Smooth muscle cell (in vitro differentiated cells): Measurements from ENCODE around the gene CETN2. TPM values are rescaled to one million over a fixed set of nuclear protein-coding genes. Genes with fewer than 3 reads are reported as not detected.

ENCODE experiments used
- DNase-seq: peaks from one replicate; lab custom pipeline; 2025; ENCODE audit not compliant: unreplicated experiment; lab: John Stamatoyannopoulos, UW
- H2AFZ ChIP-seq: fragments of 200-600 bp; sonication (generic); 2 replicates; pipeline ENCODE4 v1.6.0; 2016; ENCODE audit warnings: antibody characterized with exemption, low read depth, mild to moderate bottlenecking
- H3F3A ChIP-seq: fragments of 200-600 bp; sonication (generic); 2 replicates; pipeline ENCODE4 v1.6.0; 2017; ENCODE audit warnings: antibody characterized with exemption, low read depth
- H3K27ac ChIP-seq: fragments of 200-600 bp; sonication (generic); 2 replicates; pipeline ENCODE4 v1.5.1; 2016; ENCODE audit warnings: low read depth, mild to moderate bottlenecking
- H3K27me3 ChIP-seq: fragments of 200-600 bp; sonication (generic); 2 replicates; pipeline ENCODE4 v1.6.1; 2016; ENCODE audit warnings: low read depth, mild to moderate bottlenecking
- H3K36me3 ChIP-seq: fragments of 200-600 bp; sonication (generic); 2 replicates; pipeline ENCODE4 v1.5.1; 2016; ENCODE audit warnings: low read depth
- H3K4me1 ChIP-seq: fragments of 200-600 bp; sonication (generic); 2 replicates; pipeline ENCODE4 v1.5.1; 2016; ENCODE audit warnings: low read depth
- H3K4me2 ChIP-seq: fragments of 200-600 bp; sonication (generic); 2 replicates; pipeline ENCODE4 v1.6.0; 2016; ENCODE audit warnings: mild to moderate bottlenecking
- H3K4me3 ChIP-seq: fragments of 200-600 bp; sonication (generic); 2 replicates; pipeline ENCODE4 v1.5.1; 2016; ENCODE audit warnings: mild to moderate bottlenecking
- H3K79me2 ChIP-seq: fragments of 200-600 bp; sonication (generic); 2 replicates; pipeline ENCODE4 v1.6.0; 2016; ENCODE audit warnings: low read depth, mild to moderate bottlenecking
- H3K9ac ChIP-seq: fragments of 200-600 bp; sonication (generic); 2 replicates; pipeline ENCODE4 v1.6.0; 2016; ENCODE audit warnings: low read depth
- H3K9me3 ChIP-seq: fragments of 200-600 bp; sonication (generic); replicated peaks from 2 replicates; pipeline ENCODE4 v1.5.1; 2016; ENCODE audit warnings: low read depth
- H4K20me1 ChIP-seq: fragments of 200-600 bp; sonication (generic); 2 replicates; pipeline ENCODE4 v1.6.0; 2016; ENCODE audit warnings: low read depth
- CTCF ChIP-seq: fragments of 200-600 bp; sonication (generic); IDR thresholded peaks from 2 replicates; pipeline ENCODE4 v1.5.1; 2017; ENCODE audit warnings: borderline replicate concordance, mild to moderate bottlenecking, antibody characterized with exemption; ENCODE audit not compliant: insufficient read depth, poor library complexity, severe bottlenecking
- WGBS: methylation state at CpG from one replicate; pipeline ENCODE4 v1.1.7; 2016; ENCODE audit warnings: low lambda C conversion rate; 5-methylcytosine and 5-hydroxymethylcytosine counted together
- polyA plus RNA-seq: library from polyadenylated mRNA; unstranded; fragments of >200 nt; fragmentation: Nextera tagmentation; extraction: Ambion mirVana; gene quantifications from 2 replicates; pipeline ENCODE4 v1.2.1, GENCODE V29; 2016
- total RNA-seq: library from RNA; depleted of rRNA; stranded (reverse); fragments of >200 nt; gene quantifications from 2 replicates; pipeline ENCODE4 v1.2.3, GENCODE V29; 2014

CETN2 gene
- total and polyA plus RNA-seq, 2 experiments from 2014 or later: 58.3 to 60.7 TPM

- peaks cover 20% of the 10 kb centered on the region for H3K79me2 ChIP-seq
- 94% methylated on average over 4 of the region's 4 CpGs for WGBS
- H3K4me2 ChIP-seq: no peak overlapping the region
Measured at GRCh38 chrX:152833378-152833777, 2.8 kb upstream of the CETN2 start.

GRCh38 chrX:152832520-152832919, 2.0 kb upstream of the CETN2 start:
- Histone ChIP-seq H3K79me2 (peaks cover 20% of the 10 kb centered on the region), H3K9ac (no peak overlapping the region)
- WGBS: 85% methylated on average over 5 of the region's 5 CpGs

More at GRCh38 chrX:152833378-152833777, 2.8 kb upstream of the CETN2 start:
- no peak for DNase-seq
- no peaks in the 10 kb centered on the region for H3F3A ChIP-seq
- H3K9me3 ChIP-seq: no peaks in the 10 kb centered on the region
- no peak overlapping the region for H3K9ac ChIP-seq
- H3K4me1 ChIP-seq: no peaks in the 10 kb centered on the region
- no peak overlapping the region for H2AFZ ChIP-seq
- no peak overlapping the region for H3K4me3 ChIP-seq
- no peaks in the 10 kb centered on the region for H3K27me3 ChIP-seq
- no peaks in the 10 kb centered on the region for H3K36me3 ChIP-seq
- no peaks in the 10 kb centered on the region for H4K20me1 ChIP-seq
- no peak overlapping the region for H3K27ac ChIP-seq
- no peak for TF ChIP-seq CTCF

GRCh38 chrX:152831391-152831790, 834 bp upstream of the CETN2 start:
- WGBS: 47% methylated on average over 10 of the region's 10 CpGs
- Histone ChIP-seq H3K4me3 (peak overlapping the region; percentile 69), H4K20me1 (no peaks in the 10 kb centered on the region), H3K36me3 (no peaks in the 10 kb centered on the region), H3K4me2 (peak overlapping the region; percentile 85), H2AFZ (no peak overlapping the region), H3K9me3 (no peaks in the 10 kb centered on the region), H3K79me2 (peaks cover 20% of the 10 kb centered on the region), H3K27me3 (no peaks in the 10 kb centered on the region), H3F3A (no peaks in the 10 kb centered on the region), H3K9ac (peak overlapping the region; percentile 92), H3K4me1 (no peaks in the 10 kb centered on the region), H3K27ac (peak overlapping the region; percentile 72)
- no peak for DNase-seq
- no peak for TF ChIP-seq CTCF

More at GRCh38 chrX:152832520-152832919, 2.0 kb upstream of the CETN2 start:
- Histone ChIP-seq H3K36me3 (no peaks in the 10 kb centered on the region), H3K4me1 (no peaks in the 10 kb centered on the region), H3K27ac (no peak overlapping the region), H3F3A (no peaks in the 10 kb centered on the region), H3K4me2 (no peak overlapping the region), H4K20me1 (no peaks in the 10 kb centered on the region), H3K9me3 (no peaks in the 10 kb centered on the region), H3K4me3 (no peak overlapping the region), H2AFZ (no peak overlapping the region), H3K27me3 (no peaks in the 10 kb centered on the region)
- no peak for TF ChIP-seq CTCF
- DNase-seq: no peak

- H3K9ac ChIP-seq: no peak overlapping the region
- H4K20me1 ChIP-seq: no peaks in the 10 kb centered on the region
- no peak overlapping the region for H3K4me3 ChIP-seq
- H3K27ac ChIP-seq: no peak overlapping the region
- H2AFZ ChIP-seq: no peak overlapping the region
- no peak for TF ChIP-seq CTCF
- no peaks in the 10 kb centered on the region for H3K79me2 ChIP-seq
- no peaks in the 10 kb centered on the region for H3F3A ChIP-seq
- no peak overlapping the region for H3K4me2 ChIP-seq
- no peaks in the 10 kb centered on the region for H3K4me1 ChIP-seq
- no peaks in the 10 kb centered on the region for H3K9me3 ChIP-seq
- H3K27me3 ChIP-seq: no peaks in the 10 kb centered on the region
- 53% methylated on average over 7 of the region's 7 CpGs for WGBS
- H3K36me3 ChIP-seq: no peaks in the 10 kb centered on the region
- no peak for DNase-seq
Measured at GRCh38 chrX:152824841-152825374, 5.6 kb downstream of the CETN2 start.
